ACHN (cell line): Measurements from ENCODE around the gene ERLIN1.

Source experiments
- DNase-seq: peaks from one replicate; pipeline ENCODE4 v3.0.0-alpha.2; 2015
- in situ Hi-C: cut with HindIII; loops from 2 replicates; pipeline ENCODE4 v1.10.0; 2017; ENCODE audit warnings: low sequenced_read_pairs, low pct_ligation_motif_present, low pct_unique_long_range_greater_than_20kb

ERLIN1 gene

GRCh38 chr10:100185364-100186252 lies at the start of gene ERLIN1:
TSS of gene ERLIN1 (minus strand) at chr10:100186029. CDS start at chr10:100185626, 403 bp downstream.
- DNase-seq: peak; percentile 97
- in situ Hi-C loops: no loop called here

DNA sequence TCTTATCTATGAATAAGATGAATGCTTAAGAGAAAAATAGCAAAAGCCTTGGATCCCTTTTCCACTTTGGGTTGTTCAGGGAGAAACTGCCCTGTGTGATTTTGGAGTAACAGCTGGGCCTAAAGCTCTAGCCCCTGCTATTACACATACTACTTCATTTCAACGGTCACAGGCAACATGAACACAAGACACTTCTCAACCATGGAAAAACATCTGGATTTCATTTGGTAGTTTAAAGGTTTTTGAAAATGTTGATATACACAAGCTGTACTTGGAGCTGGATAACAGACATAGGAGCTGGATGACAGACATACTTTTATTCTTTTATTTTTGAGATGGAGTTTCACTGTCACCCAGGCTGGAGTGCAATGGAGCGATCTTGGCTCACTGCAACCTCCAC lies 46.3 kb upstream of the ERLIN1 start:
- DNase-seq: no peak
- in situ Hi-C loops: no loop called here

GRCh38 chr10:100229819-100230422 lies 44.1 kb upstream of the ERLIN1 start:
- in situ Hi-C loops: no loop called here
- no peak for DNase-seq

DNA sequence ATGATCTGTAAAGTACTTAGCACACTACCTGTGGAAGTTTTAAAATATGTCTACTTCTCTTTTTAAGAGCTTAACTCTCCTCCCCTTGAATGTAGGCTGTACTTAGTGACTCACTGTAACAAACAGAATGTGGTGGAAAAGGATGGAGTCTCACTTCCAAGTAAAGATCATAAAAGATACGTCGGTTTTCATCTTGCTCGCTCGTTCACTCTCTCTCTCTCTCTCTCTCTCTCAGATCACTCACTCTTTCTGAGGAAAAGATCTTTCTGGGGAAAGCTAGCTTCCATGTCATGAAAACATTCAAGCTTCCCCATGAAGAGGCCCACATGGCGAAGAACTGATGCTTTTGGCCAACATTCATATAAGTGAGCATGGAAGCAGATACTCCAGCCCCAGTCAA lies 38.0 kb upstream of the ERLIN1 start:
- in situ Hi-C loops: no loop called here
- no peak for DNase-seq

DNA sequence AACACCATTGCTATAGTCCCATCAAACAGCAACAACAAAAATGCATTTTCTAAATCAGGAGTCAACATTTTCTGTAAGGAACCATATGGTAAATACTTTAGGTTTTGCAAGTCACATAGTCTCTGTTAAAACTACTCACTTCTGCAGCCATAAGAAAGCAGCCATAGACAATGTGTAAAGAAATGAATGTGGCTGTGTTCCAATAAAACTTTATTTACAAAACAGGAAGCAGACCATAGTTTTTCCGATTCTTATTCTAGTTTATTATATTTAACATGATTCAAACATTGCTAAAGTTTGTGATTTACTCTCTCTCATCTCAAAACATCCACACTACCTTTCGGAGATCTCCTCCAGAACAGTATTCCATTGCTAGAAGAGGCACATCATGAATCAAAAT lies 36.7 kb upstream of the ERLIN1 start:
- in situ Hi-C loops: no loop called here
- DNase-seq: no peak

DNA sequence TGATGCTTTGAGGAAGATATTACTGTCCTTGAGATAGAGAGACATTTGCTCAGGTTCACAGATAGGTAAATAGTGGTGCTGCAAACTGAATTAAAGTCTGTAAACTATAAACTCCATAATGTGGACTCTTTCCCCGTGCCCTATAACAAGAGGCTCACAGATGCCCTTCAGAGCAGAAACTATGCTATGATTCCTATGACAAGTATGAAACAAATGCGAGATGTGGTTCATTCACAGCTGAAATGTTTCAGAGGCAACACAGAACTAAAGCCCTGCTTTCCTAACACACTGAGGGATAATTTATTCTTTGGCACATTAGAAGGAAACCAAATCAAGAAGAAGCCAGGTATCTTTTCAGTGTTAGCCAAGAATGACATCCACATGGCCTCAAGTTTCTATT lies 30.2 kb upstream of the ERLIN1 start:
- in situ Hi-C loops: no loop called here
- DNase-seq: no peak

GRCh38 chr10:100209303-100209702 lies 23.5 kb upstream of the ERLIN1 start:
- in situ Hi-C loops: no loop called here
- peak; percentile 48 for DNase-seq

DNA sequence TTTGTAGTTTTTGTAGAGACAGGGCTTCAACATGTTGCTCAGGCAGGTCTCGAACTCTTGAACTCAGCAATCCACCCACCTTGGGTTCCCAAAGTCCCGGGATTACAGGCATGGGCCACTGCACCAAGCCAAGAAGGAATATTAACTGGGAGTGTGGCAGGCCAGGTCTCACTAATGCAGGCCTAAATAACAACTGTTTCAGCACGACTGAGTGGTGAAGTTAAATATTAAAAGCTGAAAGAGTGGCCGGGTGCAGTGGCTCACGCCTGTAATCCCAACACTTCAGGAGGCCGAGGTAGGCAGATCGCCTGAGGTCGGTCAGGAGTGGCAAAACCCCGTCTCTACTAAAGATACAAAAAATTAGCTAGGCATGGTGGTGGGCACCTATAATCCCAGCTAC lies 22.4 kb upstream of the ERLIN1 start:
- in situ Hi-C loops: no loop called here
- DNase-seq: peak; percentile 60

- no peak for DNase-seq
- in situ Hi-C loops: no loop called here
Observed at GRCh38 chr10:100204370-100204769, 18.5 kb upstream of the ERLIN1 start.

- DNase-seq: no peak
- in situ Hi-C loops: no loop called here
Observed at GRCh38 chr10:100201549-100201948, 15.7 kb upstream of the ERLIN1 start.

DNA sequence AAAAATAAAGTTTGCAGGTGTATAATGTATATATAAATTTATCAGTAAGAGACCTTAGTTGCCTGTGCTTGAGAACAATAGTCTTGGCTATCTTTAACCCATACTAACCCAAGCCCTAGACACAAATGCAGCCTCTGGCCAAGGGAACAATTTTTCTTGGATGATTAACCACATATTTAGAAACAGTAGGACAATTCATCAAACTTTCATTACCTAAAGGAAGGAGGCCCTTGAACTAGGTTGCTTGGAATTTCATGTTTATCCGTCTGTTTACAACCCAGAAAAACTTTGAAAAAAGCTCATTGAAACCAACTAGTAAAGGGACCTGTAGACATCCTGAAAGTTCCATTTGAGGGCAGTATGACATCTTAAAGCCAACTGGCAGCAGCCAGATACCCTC lies 8.9 kb upstream of the ERLIN1 start:
- DNase-seq: no peak
- in situ Hi-C loops: no loop called here

DNA sequence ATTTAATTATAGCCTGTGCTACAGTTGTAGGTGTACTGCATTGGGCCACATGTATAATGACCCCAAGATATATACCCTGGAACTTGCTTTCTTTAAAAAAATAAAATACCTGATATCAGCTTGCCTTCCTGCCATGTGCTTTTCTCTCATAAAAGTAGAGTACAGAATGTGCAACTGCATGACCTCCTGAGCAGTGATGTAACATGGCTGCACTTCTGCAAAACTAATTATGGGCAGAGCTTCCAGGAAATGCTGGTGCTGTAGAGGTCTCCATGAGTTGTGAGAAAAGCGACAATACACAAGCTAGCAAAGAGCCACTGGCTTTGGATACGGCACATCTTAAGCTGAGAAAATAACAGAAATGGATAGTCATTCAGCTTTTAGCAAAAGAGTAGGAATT lies 6.5 kb upstream of the ERLIN1 start:
- in situ Hi-C loops: no loop called here
- DNase-seq: no peak

GRCh38 chr10:100186253-100187212 lies 704 bp upstream of the ERLIN1 start:
- in situ Hi-C loops: no loop called here
- DNase-seq: peak; percentile 68

DNA sequence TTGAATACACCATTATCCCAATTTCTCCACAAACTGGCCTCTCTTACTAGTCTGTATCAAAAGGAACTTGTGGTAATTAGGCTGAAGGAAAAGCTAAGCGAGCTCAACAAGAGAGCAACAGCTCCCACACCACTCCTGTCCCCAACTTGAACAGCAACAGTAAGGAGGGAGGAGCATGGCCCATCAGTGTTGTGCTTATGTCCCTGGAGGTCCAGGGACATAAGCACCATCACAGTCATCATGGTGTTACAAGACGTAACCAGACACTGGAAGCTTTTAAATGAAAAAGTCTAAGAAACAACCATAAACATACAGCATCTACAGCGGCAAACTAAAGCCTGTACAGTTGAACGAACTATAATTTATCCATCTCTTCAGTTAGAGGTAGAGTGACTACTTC lies 989 bp downstream of the ERLIN1 start:
- in situ Hi-C loops: no loop called here
- peak; percentile 20 for DNase-seq

GRCh38 chr10:100184426-100184825 lies 1.4 kb downstream of the ERLIN1 start:
- in situ Hi-C loops: no loop called here
- DNase-seq: no peak

GRCh38 chr10:100183481-100183880 lies 2.3 kb downstream of the ERLIN1 start:
- in situ Hi-C loops: no loop called here
- no peak for DNase-seq

- DNase-seq: no peak
- in situ Hi-C loops: no loop called here
Observed at GRCh38 chr10:100182908-100183307, 2.9 kb downstream of the ERLIN1 start.

- in situ Hi-C loops: no loop called here
- no peak for DNase-seq
Observed at GRCh38 chr10:100182281-100182680, 3.5 kb downstream of the ERLIN1 start.

DNA sequence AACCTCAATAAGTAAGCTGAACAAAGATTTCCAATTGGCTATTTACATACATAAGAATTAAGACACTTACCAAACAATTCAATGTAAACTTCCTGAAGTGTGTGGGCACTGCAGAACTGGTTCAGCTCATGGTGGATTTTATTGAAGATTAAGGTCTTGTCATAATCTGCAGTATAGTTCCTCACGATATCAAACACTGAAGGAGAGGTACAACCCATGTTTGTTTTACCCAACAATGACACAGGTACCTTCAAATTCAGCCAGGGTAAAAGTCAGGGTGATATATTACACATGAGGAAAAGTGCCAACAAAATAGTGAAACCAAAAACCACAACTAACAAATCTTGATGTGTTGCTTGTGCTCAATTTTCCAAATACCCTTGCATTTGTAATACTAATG lies 10.0 kb downstream of the ERLIN1 start:
- DNase-seq: no peak
- in situ Hi-C loops: no loop called here
